ENCODE results near the gene CNGB1.

- TF ChIP-seq POLR2A (IDR thresholded peaks at IDR 0.05) (no peak), CTCF (IDR thresholded peaks at IDR 0.05) (no peak)
Observed at GRCh38 chr16:57883953-57884654, 86.8 kb downstream of the CNGB1 start.
